ENCODE data around the gene RNF19B.

- TF ChIP-seq HINFP (CRISPR knock-in tag; IDR thresholded peaks at IDR 0.05; ENCODE audit: low read depth) (no peak), PBX3 (CRISPR knock-in tag; IDR thresholded peaks at IDR 0.05; ENCODE audit: borderline replicate concordance) (no peak), MYNN (CRISPR knock-in tag; IDR thresholded peaks at IDR 0.05; ENCODE audit: low read depth) (no peak), ZNF10 (CRISPR knock-in tag; IDR thresholded peaks at IDR 0.05; ENCODE audit: borderline replicate concordance, low read depth) (no peak), TCF12 (IDR thresholded peaks at IDR 0.05) (no peak), TCF12 (CRISPR knock-in tag; IDR thresholded peaks at IDR 0.05) (no peak), MYC (CRISPR knock-in tag; IDR thresholded peaks at IDR 0.05; ENCODE audit: borderline replicate concordance) (no peak)
- TF ChIP-seq, protein P1, sequence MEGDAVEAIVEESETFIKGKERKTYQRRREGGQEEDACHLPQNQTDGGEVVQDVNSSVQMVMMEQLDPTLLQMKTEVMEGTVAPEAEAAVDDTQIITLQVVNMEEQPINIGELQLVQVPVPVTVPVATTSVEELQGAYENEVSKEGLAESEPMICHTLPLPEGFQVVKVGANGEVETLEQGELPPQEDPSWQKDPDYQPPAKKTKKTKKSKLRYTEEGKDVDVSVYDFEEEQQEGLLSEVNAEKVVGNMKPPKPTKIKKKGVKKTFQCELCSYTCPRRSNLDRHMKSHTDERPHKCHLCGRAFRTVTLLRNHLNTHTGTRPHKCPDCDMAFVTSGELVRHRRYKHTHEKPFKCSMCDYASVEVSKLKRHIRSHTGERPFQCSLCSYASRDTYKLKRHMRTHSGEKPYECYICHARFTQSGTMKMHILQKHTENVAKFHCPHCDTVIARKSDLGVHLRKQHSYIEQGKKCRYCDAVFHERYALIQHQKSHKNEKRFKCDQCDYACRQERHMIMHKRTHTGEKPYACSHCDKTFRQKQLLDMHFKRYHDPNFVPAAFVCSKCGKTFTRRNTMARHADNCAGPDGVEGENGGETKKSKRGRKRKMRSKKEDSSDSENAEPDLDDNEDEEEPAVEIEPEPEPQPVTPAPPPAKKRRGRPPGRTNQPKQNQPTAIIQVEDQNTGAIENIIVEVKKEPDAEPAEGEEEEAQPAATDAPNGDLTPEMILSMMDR (CRISPR knock-in tag; IDR thresholded peaks at IDR 0.05) = no peak
Measured at GRCh38 chr1:32985226-32985625, 20.6 kb upstream of the RNF19B start.
